NCI-H510A (cell line): ENCODE results near the gene NDUFAF3.

ENCODE experiments used
- DNase-seq: peaks from one replicate; lab custom pipeline; 2025; lab: John Stamatoyannopoulos, UW

Gene NDUFAF3

DNA sequence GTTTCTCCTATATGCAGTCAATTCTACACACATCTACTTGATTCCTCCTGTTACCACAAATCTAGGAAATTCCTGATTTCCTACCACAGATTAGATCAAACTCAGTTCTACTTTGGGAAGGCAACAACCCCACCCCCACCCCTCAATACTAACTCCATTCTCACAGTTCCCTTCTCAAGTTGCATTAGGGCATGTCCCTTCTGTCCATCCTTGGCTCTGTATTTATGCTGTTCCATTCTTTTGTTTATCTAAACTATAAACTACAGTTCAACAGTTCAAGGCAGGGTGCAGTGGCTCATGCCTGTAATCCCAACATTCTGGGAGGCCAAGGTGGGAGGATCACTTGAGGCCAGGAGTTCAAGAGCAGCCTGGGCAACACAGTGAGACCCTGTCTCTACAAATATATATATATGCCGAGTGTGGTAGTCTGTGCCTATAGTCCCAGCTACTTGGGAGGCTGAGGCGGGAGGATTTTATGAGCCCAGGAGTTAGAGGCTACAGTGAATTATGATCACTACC lies 32.5 kb downstream of the NDUFAF3 start:
- DNase-seq = no peak

DNA sequence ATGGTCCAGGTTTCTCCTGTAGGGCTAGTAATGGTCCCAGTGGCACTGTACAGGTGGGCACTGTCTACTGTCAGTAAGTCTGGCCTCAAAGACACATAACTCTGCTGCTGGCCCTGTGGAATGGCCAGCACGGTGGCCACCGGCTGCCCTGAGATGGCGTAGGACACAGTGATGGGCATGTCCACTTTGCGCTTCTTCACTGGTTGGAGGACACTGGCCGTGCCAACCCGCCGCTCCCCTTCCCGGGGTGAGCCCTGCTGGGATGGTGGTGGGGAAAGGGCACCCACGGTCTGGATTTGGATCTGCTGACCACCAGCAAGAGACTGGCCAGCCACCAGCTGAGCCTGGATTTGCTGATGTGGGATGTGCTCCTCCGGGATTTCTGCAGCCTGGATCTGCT lies 35.3 kb downstream of the NDUFAF3 start:
- DNase-seq = no peak

DNA sequence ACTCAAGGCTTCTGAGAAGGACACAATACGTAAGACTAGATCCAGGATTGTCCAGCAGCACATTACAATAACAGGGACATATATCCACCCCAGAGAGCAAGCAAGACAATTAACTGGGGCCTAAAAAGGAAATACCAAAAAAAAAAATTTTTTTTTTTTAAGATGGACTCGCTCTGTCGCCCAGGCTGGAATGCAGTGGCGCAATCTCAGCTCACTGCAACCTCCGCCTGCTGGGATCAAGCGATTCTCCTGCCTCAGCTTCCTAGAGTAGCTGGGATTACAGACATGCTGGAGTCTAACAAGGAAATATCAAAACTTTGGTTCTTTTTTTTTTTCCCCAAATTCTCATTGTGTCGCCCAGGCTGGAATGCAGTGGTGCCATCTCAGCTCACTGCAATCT lies 36.1 kb downstream of the NDUFAF3 start:
- no peak for DNase-seq
